BLaER1 treated with 17β-estradiol and CSF1 and Interleukin-3, amounts not matched to agents 10 nM and 100 nM (cell line): Measurements from ENCODE around the gene RFX8.
A peak's percentile ranks its signal among the peaks of the same experiment; 100 is the strongest.

ENCODE experiments used
- H3K27ac ChIP-seq, 11 experiments: shearing (Covaris generic); formaldehyde crosslinking; 2 replicates each; pipeline ENCODE4 v1.8.1; 2022
- H3K27me3 ChIP-seq, 11 experiments: shearing (Covaris generic); formaldehyde crosslinking; 2 replicates each; pipeline ENCODE4 v1.8.1; 2022
- H3K36me3 ChIP-seq, 11 experiments: shearing (Covaris generic); formaldehyde crosslinking; 2 replicates each; pipeline ENCODE4 v1.8.1; 2022
- H3K4me1 ChIP-seq, 10 experiments: shearing (Covaris generic); formaldehyde crosslinking; 2 replicates each; pipeline ENCODE4 v1.8.1; 2022
- H3K4me2 ChIP-seq, 11 experiments: shearing (Covaris generic); formaldehyde crosslinking; 2 replicates each; pipeline ENCODE4 v1.8.1; 2022
- H3K4me3 ChIP-seq, 10 experiments: shearing (Covaris generic); formaldehyde crosslinking; 2 replicates each; pipeline ENCODE4 v1.8.1; 2022
- H3K9ac ChIP-seq, 11 experiments: shearing (Covaris generic); formaldehyde crosslinking; 2 replicates each; pipeline ENCODE4 v1.8.1; 2022
- H3K9me3 ChIP-seq, 11 experiments: shearing (Covaris generic); formaldehyde crosslinking; replicated peaks in 1 of 11; 2 replicates each; pipeline ENCODE4 v1.8.1; 2022
- H4K20me1 ChIP-seq, 11 experiments: shearing (Covaris generic); formaldehyde crosslinking; 2 replicates each; pipeline ENCODE4 v1.8.1; 2022
- Cebpa-rat ChIP-seq, 11 experiments: shearing (Covaris generic); IDR thresholded peaks; 2 replicates each; pipeline ENCODE4 v1.8.1; 2022

RFX8 gene

DNA sequence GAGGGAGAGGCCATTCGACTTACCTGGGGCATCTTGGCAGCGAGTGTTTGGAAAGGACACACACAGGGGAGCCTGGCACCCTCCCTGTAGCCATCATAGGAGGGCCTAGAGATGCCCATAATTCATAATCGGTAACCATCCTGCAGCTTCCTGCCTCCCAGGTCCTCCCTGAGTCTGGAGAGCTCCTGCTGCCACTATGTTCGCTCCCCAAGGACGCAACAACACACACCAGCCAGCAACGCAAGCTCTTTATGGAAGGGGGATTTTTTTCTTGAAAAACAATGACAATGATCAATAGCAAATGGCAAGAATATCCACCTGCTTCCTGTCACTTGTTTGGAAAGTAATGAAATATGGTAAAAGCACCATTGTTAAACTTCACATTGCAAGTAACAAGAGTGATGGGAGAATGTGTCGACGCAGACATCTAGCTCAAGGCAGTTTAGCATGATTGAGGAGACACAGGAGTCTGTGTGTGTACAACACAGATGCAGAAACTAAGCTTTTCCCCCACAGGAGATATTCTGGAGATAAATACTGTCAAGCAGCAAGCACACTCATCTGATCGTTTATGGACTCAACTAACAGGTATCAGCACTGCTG, 62.7 kb downstream of the RFX8 start:
- peaks cover under 1 to 7% (median 4%) of the 10 kb centered on the region in 10 experiments; a peak in 17 of 20 replicates for H3K4me1 ChIP-seq
- H3K9ac ChIP-seq: no peak overlapping the region
- peaks cover 0 to 13% (median 0%) of the 10 kb centered on the region in 11 experiments; a peak in 3 of 22 replicates for H3K36me3 ChIP-seq
- H3K27me3 ChIP-seq: no peaks in the 10 kb centered on the region
- peaks cover 4 to 16% (median 10%) of the 10 kb centered on the region in 11 experiments; a peak in 17 of 22 replicates for H3K9me3 ChIP-seq
- H3K4me2 ChIP-seq: no peak overlapping the region
- H3K4me3 ChIP-seq: no peak overlapping the region
- H4K20me1 ChIP-seq: no peaks in the 10 kb centered on the region
- no peak overlapping the region for H3K27ac ChIP-seq
- TF ChIP-seq Cebpa-rat (IDR thresholded peaks at IDR 0.05): no peak

- H4K20me1 ChIP-seq: no peaks in the 10 kb centered on the region
- peaks cover 13 to 21% (median 19%) of the 10 kb centered on the region in 10 experiments for H3K4me1 ChIP-seq
- no peaks in the 10 kb centered on the region for H3K27me3 ChIP-seq
- H3K9ac ChIP-seq: no peak overlapping the region
- no peak overlapping the region for H3K4me3 ChIP-seq
- peaks cover 4 to 14% (median 10%) of the 10 kb centered on the region in 11 experiments; a peak in 17 of 22 replicates for H3K9me3 ChIP-seq
- H3K27ac ChIP-seq: no peak overlapping the region
- no peak for TF ChIP-seq Cebpa-rat (IDR thresholded peaks at IDR 0.05)
- peaks cover 0 to 12% (median 0%) of the 10 kb centered on the region in 11 experiments; a peak in 3 of 22 replicates for H3K36me3 ChIP-seq
- H3K4me2 ChIP-seq: no peak overlapping the region
These were observed 64.2 kb downstream of the RFX8 start for GRCh38 chr2:101410746-101411145.

GRCh38 chr2:101410114-101410513, 64.8 kb downstream of the RFX8 start:
- Histone ChIP-seq H3K9ac (no peak overlapping the region), H3K4me3 (no peak overlapping the region), H3K9me3 (peaks cover 3 to 8% (median 7%) of the 10 kb centered on the region in 11 experiments; a peak in 17 of 22 replicates), H4K20me1 (no peaks in the 10 kb centered on the region), H3K27me3 (no peaks in the 10 kb centered on the region), H3K36me3 (peaks cover 0 to 9% (median 0%) of the 10 kb centered on the region in 11 experiments; a peak in 2 of 22 replicates), H3K27ac (no peak overlapping the region), H3K4me1 (peaks cover 20 to 28% (median 25%) of the 10 kb centered on the region in 10 experiments), H3K4me2 (no peak overlapping the region)
- TF ChIP-seq Cebpa-rat (IDR thresholded peaks at IDR 0.05): no peak

GRCh38 chr2:101409699-101410098, 65.2 kb downstream of the RFX8 start:
- no peaks in the 10 kb centered on the region for H4K20me1 ChIP-seq
- no peak overlapping the region for H3K4me3 ChIP-seq
- peaks cover 0 to 4% (median 3%) of the 10 kb centered on the region in 11 experiments; a peak in 12 of 22 replicates for H3K9me3 ChIP-seq
- no peak overlapping the region for H3K4me2 ChIP-seq
- peaks cover 24 to 32% (median 29%) of the 10 kb centered on the region in 10 experiments for H3K4me1 ChIP-seq
- H3K9ac ChIP-seq: no peak overlapping the region
- no peak overlapping the region for H3K27ac ChIP-seq
- no peaks in the 10 kb centered on the region for H3K27me3 ChIP-seq
- no peak for TF ChIP-seq Cebpa-rat (IDR thresholded peaks at IDR 0.05)
- peaks cover 0 to 7% (median 0%) of the 10 kb centered on the region in 11 experiments; a peak in 1 of 22 replicates for H3K36me3 ChIP-seq

GRCh38 chr2:101408925-101409324, 66.0 kb downstream of the RFX8 start:
- H3K27me3 ChIP-seq: no peaks in the 10 kb centered on the region
- peak overlapping the region in 2 of 11 experiments; percentile 3 to 39; a peak in 1 of 22 replicates for H3K27ac ChIP-seq
- no peak overlapping the region for H3K4me2 ChIP-seq
- H3K4me3 ChIP-seq: no peak overlapping the region
- peaks cover 0 to 14% (median 0%) of the 10 kb centered on the region in 11 experiments; a peak in 1 of 22 replicates for H3K36me3 ChIP-seq
- no peaks in the 10 kb centered on the region for H4K20me1 ChIP-seq
- peaks cover 30 to 39% (median 35%) of the 10 kb centered on the region in 10 experiments for H3K4me1 ChIP-seq
- no peak overlapping the region for H3K9ac ChIP-seq
- TF ChIP-seq Cebpa-rat (IDR thresholded peaks at IDR 0.05): no peak
- H3K9me3 ChIP-seq: no peaks in the 10 kb centered on the region

- Histone ChIP-seq H3K4me2 (peak overlapping the region; percentile 52 to 85 (median 75)), H3K27me3 (peaks cover 0 to 11% (median 0%) of the 10 kb centered on the region in 11 experiments; a peak in 4 of 22 replicates), H3K9ac (peak overlapping the region in 8 of 11 experiments; percentile 1 to 65 (median 48); a peak in 14 of 22 replicates), H3K36me3 (peaks cover 0 to 29% (median 0%) of the 10 kb centered on the region in 11 experiments; a peak in 6 of 22 replicates), H3K27ac (peak overlapping the region in 9 of 11 experiments; percentile 16 to 82 (median 69); a peak in 18 of 22 replicates), H3K9me3 (no peaks in the 10 kb centered on the region), H4K20me1 (peaks cover 0 to 12% (median 0%) of the 10 kb centered on the region in 11 experiments; a peak in 3 of 22 replicates), H3K4me3 (peak overlapping the region in 1 of 10 experiments; percentile 5; a peak in 1 of 20 replicates), H3K4me1 (peaks cover 46 to 72% (median 67%) of the 10 kb centered on the region in 10 experiments)
- no peak for TF ChIP-seq Cebpa-rat (IDR thresholded peaks at IDR 0.05)
These were observed 69.5 kb downstream of the RFX8 start for GRCh38 chr2:101405351-101405899.

- Histone ChIP-seq H3K27me3 (peaks cover 0 to 11% (median 0%) of the 10 kb centered on the region in 11 experiments; a peak in 4 of 22 replicates), H3K4me1 (peaks cover 62 to 88% (median 83%) of the 10 kb centered on the region in 10 experiments), H3K36me3 (peaks cover 0 to 29% (median 0%) of the 10 kb centered on the region in 11 experiments; a peak in 6 of 22 replicates), H3K4me2 (peak overlapping the region in 4 of 11 experiments; percentile 75 to 89 (median 82); a peak in 5 of 22 replicates), H4K20me1 (peaks cover 0 to 13% (median 0%) of the 10 kb centered on the region in 11 experiments; a peak in 3 of 22 replicates), H3K9ac (no peak overlapping the region), H3K9me3 (no peaks in the 10 kb centered on the region), H3K27ac (peak overlapping the region in 4 of 11 experiments; percentile 69 to 83 (median 78); a peak in 3 of 22 replicates), H3K4me3 (no peak overlapping the region)
- TF ChIP-seq Cebpa-rat (IDR thresholded peaks at IDR 0.05): no peak
These were observed 71.2 kb downstream of the RFX8 start for GRCh38 chr2:101403745-101404144.

DNA sequence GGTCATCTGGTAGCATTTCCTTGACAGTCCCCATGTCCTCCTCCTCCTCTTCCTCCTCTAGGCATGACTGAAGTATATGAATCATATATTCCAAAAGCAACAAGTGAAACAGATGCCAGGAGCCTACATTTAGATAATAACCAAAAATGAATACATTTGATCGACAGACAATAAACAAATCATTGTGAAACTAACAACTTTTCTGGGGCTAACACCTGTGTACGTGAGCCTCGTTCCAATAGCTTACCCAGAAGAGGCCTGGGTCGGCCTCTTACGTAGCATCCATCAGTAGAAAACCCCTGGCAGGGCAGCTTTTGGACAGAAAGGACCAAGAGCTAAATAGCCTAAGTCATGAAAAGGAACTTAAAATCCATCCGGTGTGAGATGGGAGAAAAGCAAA, 72.3 kb downstream of the RFX8 start:
- Histone ChIP-seq H3K9me3 (no peaks in the 10 kb centered on the region), H3K9ac (0 out of 22 replicates have a peak overlapping the region, but pooled peaks of 2 of the 11 experiments have one; percentile 19 to 20), H3K27me3 (peaks cover 0 to 11% (median 0%) of the 10 kb centered on the region in 11 experiments; a peak in 4 of 22 replicates), H4K20me1 (peaks cover 0 to 13% (median 0%) of the 10 kb centered on the region in 11 experiments; a peak in 3 of 22 replicates), H3K36me3 (peaks cover 0 to 29% (median 0%) of the 10 kb centered on the region in 11 experiments; a peak in 6 of 22 replicates), H3K4me2 (peak overlapping the region in 10 of 11 experiments; percentile 8 to 91 (median 83); a peak in 17 of 22 replicates), H3K27ac (peak overlapping the region in 6 of 11 experiments; percentile 16 to 84 (median 80); a peak in 10 of 22 replicates), H3K4me1 (peaks cover 62 to 92% (median 82%) of the 10 kb centered on the region in 10 experiments), H3K4me3 (no peak overlapping the region)
- TF ChIP-seq Cebpa-rat (IDR thresholded peaks at IDR 0.05): no peak
